ENCODE results near the gene YWHAH. TPM values are rescaled to one million over a fixed set of nuclear protein-coding genes. Genes with fewer than 3 reads are reported as not detected.

Gene YWHAH
- total and polyA plus RNA-seq, 2 of the 8 experiments (the other 6 are each of a cell fraction or from before 2014, with no cell fraction given), result 146 to 247 TPM

GRCh38 chr22:32005453-32005852 lies 61.1 kb downstream of the YWHAH start (continued):
- TF ChIP-seq SP4 (IDR thresholded peaks at IDR 0.05; ENCODE audit: low read length), result no peak
- no peak for TF ChIP-seq NRF1 (IDR thresholded peaks at IDR 0.05; ENCODE audit: low read depth, low read length)
- TF ChIP-seq HDAC6 (IDR thresholded peaks at IDR 0.05; ENCODE audit: low read depth, low read length), result no peak
- no peak for TF ChIP-seq NANOG (IDR thresholded peaks at IDR 0.05; ENCODE audit: insufficient read depth, low read depth, low read length, poor library complexity, severe bottlenecking)
- no peak for TF ChIP-seq SRF (IDR thresholded peaks at IDR 0.05; ENCODE audit: low read depth, low read length)
- TF ChIP-seq BRCA1 (IDR thresholded peaks at IDR 0.05; ENCODE audit: low read depth, low read length), result no peak

Small RNA genes within 50 kb of the gene (small RNA-seq; reads per million reads assigned to genes)
- gene RN7SL305P (ENCODE audit: insufficient read depth), result not detected

Other genes with a start within 250 kb of the YWHAH start
- gene PRR14L, start 194.4 kb upstream of the YWHAH start, total RNA-seq (2021; fragmentation: NEBNext Ultra II Directional; extraction: Animal tissue kit (Norgen Biotek cat#: 25700)), result 98.6 and 110 TPM in 2 replicates
- gene PRR14L, start 194.4 kb upstream of the YWHAH start, polyA plus RNA-seq (2011; rRNA removed), result 25.5 and 26.5 TPM in 2 replicates
- 26.5 and 26.7 TPM in 2 replicates for gene DEPDC5, start 190.5 kb upstream of the YWHAH start, total RNA-seq (2021; fragmentation: NEBNext Ultra II Directional; extraction: Animal tissue kit (Norgen Biotek cat#: 25700))
- gene DEPDC5, start 190.5 kb upstream of the YWHAH start, polyA plus RNA-seq (2011; rRNA removed), result 16.3 and 18.3 TPM in 2 replicates
- gene SLC5A1, start 98.7 kb downstream of the YWHAH start, total RNA-seq (2021; fragmentation: NEBNext Ultra II Directional; extraction: Animal tissue kit (Norgen Biotek cat#: 25700)), result not detected in 2 replicates
- 0.06 TPM in 1 of 2 replicates, not detected in the other for gene SLC5A1, start 98.7 kb downstream of the YWHAH start, polyA plus RNA-seq (2011; rRNA removed)
- not detected in 2 replicates for gene C22orf42, start 214.8 kb downstream of the YWHAH start, total RNA-seq (2021; fragmentation: NEBNext Ultra II Directional; extraction: Animal tissue kit (Norgen Biotek cat#: 25700))
- gene C22orf42, start 214.8 kb downstream of the YWHAH start, polyA plus RNA-seq (2011; rRNA removed), result 0.25 and 0.50 TPM in 2 replicates

All from H1 (cell line).